Measurements from ENCODE around the gene DNAJC7. TPM values are rescaled to one million over a fixed set of nuclear protein-coding genes. Genes with fewer than 3 reads are reported as not detected.

Gene DNAJC7
- total RNA-seq, 3 donors from 2014 or later (not counting 1 experiment from before 2014, with no cell fraction given) = 123 to 159 (median 149) TPM

DNA sequence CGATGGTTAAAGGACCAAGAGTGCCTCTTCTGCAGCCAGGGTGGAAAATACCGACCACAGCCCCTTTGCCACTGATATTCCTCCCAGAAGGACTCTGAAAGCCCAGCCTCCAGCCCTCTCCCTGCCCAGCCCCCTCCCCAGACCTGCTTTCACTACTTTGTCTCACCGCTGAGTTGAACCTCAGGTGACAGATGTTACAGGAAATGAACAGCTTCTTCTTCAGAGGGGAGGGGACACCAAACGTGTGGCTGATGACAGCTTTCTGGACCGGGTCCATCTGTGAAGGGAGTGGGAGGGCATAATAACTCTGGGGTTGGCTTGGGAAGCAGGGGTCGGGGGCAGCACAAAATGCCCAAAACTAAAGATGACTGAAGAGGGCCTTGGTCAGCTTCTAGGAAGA, 16.8 kb upstream of the DNAJC7 start:
- no peak for DNase-seq
- Histone ChIP-seq H3K27ac (ENCODE audit: low read length) (no peak overlapping the region), H3K27me3 (ENCODE audit: control insufficient read depth, insufficient read depth, low read length) (no peaks in the 10 kb centered on the region), H3K9me3 (ENCODE audit: control insufficient read depth, insufficient read depth, low read length) (no peaks in the 10 kb centered on the region), H3K36me3 (ENCODE audit: control insufficient read depth, insufficient read depth, low read length) (no peaks in the 10 kb centered on the region), H3K4me1 (ENCODE audit: control insufficient read depth, insufficient read depth, low read length) (no peaks in the 10 kb centered on the region), H3K4me3 (ENCODE audit: low read length) (no peak overlapping the region)
- Mint-ChIP-seq H3K27ac (no peak overlapping the region), H3K4me1 (peaks cover 0 to 4% of the 10 kb centered on the region in 2 donors), H3K9me3 (no peaks in the 10 kb centered on the region), H3K27me3 (ENCODE audit: low read depth in 2 of 2) (peaks cover 0 to 3% of the 10 kb centered on the region in 2 donors), H3K36me3 (no peaks in the 10 kb centered on the region), H3K4me3 (no peak overlapping the region)
- TF ChIP-seq, protein P1, sequence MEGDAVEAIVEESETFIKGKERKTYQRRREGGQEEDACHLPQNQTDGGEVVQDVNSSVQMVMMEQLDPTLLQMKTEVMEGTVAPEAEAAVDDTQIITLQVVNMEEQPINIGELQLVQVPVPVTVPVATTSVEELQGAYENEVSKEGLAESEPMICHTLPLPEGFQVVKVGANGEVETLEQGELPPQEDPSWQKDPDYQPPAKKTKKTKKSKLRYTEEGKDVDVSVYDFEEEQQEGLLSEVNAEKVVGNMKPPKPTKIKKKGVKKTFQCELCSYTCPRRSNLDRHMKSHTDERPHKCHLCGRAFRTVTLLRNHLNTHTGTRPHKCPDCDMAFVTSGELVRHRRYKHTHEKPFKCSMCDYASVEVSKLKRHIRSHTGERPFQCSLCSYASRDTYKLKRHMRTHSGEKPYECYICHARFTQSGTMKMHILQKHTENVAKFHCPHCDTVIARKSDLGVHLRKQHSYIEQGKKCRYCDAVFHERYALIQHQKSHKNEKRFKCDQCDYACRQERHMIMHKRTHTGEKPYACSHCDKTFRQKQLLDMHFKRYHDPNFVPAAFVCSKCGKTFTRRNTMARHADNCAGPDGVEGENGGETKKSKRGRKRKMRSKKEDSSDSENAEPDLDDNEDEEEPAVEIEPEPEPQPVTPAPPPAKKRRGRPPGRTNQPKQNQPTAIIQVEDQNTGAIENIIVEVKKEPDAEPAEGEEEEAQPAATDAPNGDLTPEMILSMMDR (IDR thresholded peaks at IDR 0.05) = no peak
- no peak for ATAC-seq
- 21% methylated on average over 6 of the region's 6 CpGs for WGBS (ENCODE audit: insufficient coverage)
- intact Hi-C loops (cut with micrococcal nuclease) = no loop called here

DNA sequence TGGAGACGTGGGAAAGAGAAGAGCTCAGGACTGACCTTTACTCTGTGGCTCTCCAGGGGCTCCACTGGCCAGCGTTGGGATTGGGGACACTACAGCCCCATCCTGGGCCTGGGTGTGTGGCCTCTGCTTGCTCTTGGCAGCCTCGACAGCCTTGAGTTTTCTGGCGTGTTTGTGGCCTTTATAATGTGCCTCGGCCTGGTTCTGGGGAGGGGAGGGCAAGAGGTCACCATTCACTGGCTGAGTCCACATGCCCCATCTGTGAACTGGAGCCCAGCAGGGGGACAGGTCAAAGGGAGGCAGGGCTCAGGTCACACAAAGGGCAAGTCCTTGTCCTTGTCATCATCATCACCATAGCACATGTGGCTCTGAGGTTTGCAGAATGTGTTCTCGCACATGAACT, 14.3 kb upstream of the DNAJC7 start:
- H3K4me1 ChIP-seq (ENCODE audit: control insufficient read depth, insufficient read depth, low read length) = peaks cover 5% of the 10 kb centered on the region
- no peak overlapping the region for H3K4me3 ChIP-seq (ENCODE audit: low read length)
- ATAC-seq (no peak), DNase-seq (no peak)
- H3K27ac ChIP-seq (ENCODE audit: low read length) = no peak overlapping the region
- no peak overlapping the region for H3K4me3 Mint-ChIP-seq
- peaks cover 0 to 8% of the 10 kb centered on the region in 2 donors for H3K4me1 Mint-ChIP-seq
- H3K36me3 Mint-ChIP-seq = no peaks in the 10 kb centered on the region
- H3K9me3 Mint-ChIP-seq = no peaks in the 10 kb centered on the region
- intact Hi-C loops (cut with micrococcal nuclease) = no loop called here
- WGBS (ENCODE audit: insufficient coverage) = 85% methylated on average over 5 of the region's 6 CpGs
- no peaks in the 10 kb centered on the region for H3K36me3 ChIP-seq (ENCODE audit: control insufficient read depth, insufficient read depth, low read length)
- H3K27ac Mint-ChIP-seq = no peak overlapping the region
- TF ChIP-seq, protein P1 (IDR thresholded peaks at IDR 0.05) = no peak
- no peaks in the 10 kb centered on the region for H3K9me3 ChIP-seq (ENCODE audit: control insufficient read depth, insufficient read depth, low read length)
- H3K27me3 Mint-ChIP-seq (ENCODE audit: low read depth in 2 of 2) = peaks cover 0 to 3% of the 10 kb centered on the region in 2 donors
- H3K27me3 ChIP-seq (ENCODE audit: control insufficient read depth, insufficient read depth, low read length) = no peaks in the 10 kb centered on the region

DNA sequence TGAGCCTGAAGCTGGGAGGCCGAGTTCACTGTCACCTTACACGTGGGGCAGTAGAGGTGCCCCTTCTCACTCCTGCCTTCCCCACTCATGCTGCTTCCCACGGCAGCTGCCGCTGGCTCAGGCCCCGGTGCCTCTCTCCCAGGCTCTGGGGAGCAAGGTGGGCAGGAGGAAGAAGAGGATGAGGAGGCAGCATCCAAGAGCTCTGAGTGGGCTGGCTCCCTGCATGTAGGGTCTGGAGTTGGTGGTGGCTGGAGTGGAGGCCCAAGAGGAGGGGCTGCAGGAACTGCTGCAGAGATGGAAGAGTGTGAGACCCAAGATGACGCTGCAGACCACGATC, 11.5 kb upstream of the DNAJC7 start:
- DNase-seq (no peak), ATAC-seq (no peak)
- H3K9me3 ChIP-seq (ENCODE audit: control insufficient read depth, insufficient read depth, low read length) = no peaks in the 10 kb centered on the region
- intact Hi-C loops (cut with micrococcal nuclease) = no loop called here
- 84% methylated on average over 7 of the region's 7 CpGs for WGBS (ENCODE audit: insufficient coverage)
- Mint-ChIP-seq H3K4me1 (peaks cover 6 to 16% of the 10 kb centered on the region in 2 donors), H3K36me3 (no peaks in the 10 kb centered on the region), H3K9me3 (no peaks in the 10 kb centered on the region), H3K27ac (no peak overlapping the region), H3K27me3 (ENCODE audit: low read depth in 2 of 2) (peaks cover 0 to 2% of the 10 kb centered on the region in 2 donors), H3K4me3 (no peak overlapping the region)
- TF ChIP-seq, protein P1 (IDR thresholded peaks at IDR 0.05) = no peak
- no peaks in the 10 kb centered on the region for H3K27me3 ChIP-seq (ENCODE audit: control insufficient read depth, insufficient read depth, low read length)
- no peak overlapping the region for H3K27ac ChIP-seq (ENCODE audit: low read length)
- H3K4me3 ChIP-seq (ENCODE audit: low read length) = no peak overlapping the region
- peaks cover 5% of the 10 kb centered on the region for H3K36me3 ChIP-seq (ENCODE audit: control insufficient read depth, insufficient read depth, low read length)
- H3K4me1 ChIP-seq (ENCODE audit: control insufficient read depth, insufficient read depth, low read length) = peaks cover 23% of the 10 kb centered on the region

Measured in natural killer cell (primary cell).